Activated CD4-positive, alpha-beta T cell treated with anti-CD3 and anti-CD28 coated beads, Interleukin-2, amount 10 ng/mL, durations not matched to agents 7 days and 5 days (primary cell): ENCODE measurements around the gene GDF3. TPM values are rescaled to one million over a fixed set of nuclear protein-coding genes. Genes with fewer than 3 reads are reported as not detected.
"Not testable (repeated sequence)": the region's sequence is repeated elsewhere in the genome, so short reads cannot be mapped to it uniquely, and the experiment has no call there.

Experiments used
- CTCF ChIA-PET: fragments of 350-600 bp; sonication (Branson Sonifier 250); formaldehyde crosslinking; loops from one replicate; lab custom pipeline; 2021; ENCODE audit warnings: antibody characterized with exemption; lab: Charles Lee
- POLR2A ChIA-PET: fragments of 350-600 bp; sonication (Branson Sonifier 250); formaldehyde crosslinking; loops from one replicate; lab custom pipeline; 2021; ENCODE audit warnings: antibody characterized with exemption; lab: Charles Lee
- DNase-seq: peaks from one replicate; pipeline ENCODE4 v3.0.0-alpha.2; 2020
- H3K27ac Mint-ChIP-seq: one replicate; pipeline ENCODE4 v1.8.0; 2021; ENCODE audit warnings: mild to moderate bottlenecking, moderate library complexity, mixed read lengths
- H3K27me3 Mint-ChIP-seq: one replicate; pipeline ENCODE4 v1.8.0; 2021; ENCODE audit warnings: mixed read lengths
- H3K36me3 Mint-ChIP-seq: one replicate; pipeline ENCODE4 v1.8.0; 2021; ENCODE audit warnings: low read depth, mixed read lengths
- H3K4me1 Mint-ChIP-seq: one replicate; pipeline ENCODE4 v1.8.0; 2021; ENCODE audit warnings: mixed read lengths
- H3K4me3 Mint-ChIP-seq: one replicate; pipeline ENCODE4 v1.8.0; 2021; ENCODE audit warnings: mild to moderate bottlenecking, moderate library complexity, mixed read lengths
- H3K9me3 Mint-ChIP-seq: one replicate; pipeline ENCODE4 v1.8.0; 2021; ENCODE audit warnings: mixed read lengths
- total RNA-seq, 2 experiments: library from RNA; stranded (reverse); gene quantifications; one replicate each; pipeline ENCODE4 v1.2.3, GENCODE V29; 2021

Gene GDF3
- total RNA-seq, 2 experiments from 2014 or later, result not detected

DNA sequence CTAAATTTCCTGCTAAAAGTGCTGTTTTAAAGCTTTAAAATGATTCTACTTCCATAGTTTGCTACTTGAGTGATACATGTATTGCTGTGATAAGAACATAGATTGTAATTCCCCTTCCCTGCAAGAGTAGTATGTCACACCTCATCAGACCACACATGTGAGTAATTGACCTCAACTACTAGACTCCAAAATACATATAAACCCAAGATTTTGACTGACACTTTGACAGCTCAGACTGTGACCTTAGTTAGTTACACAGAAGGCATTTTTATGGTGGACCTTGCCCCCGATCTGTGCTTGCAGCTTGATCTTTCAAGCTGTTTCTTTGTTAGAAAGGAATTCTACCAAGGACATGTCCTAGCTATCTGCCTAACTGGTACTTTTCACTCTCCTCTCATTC lies 48.5 kb downstream of the GDF3 start:
- POLR2A ChIA-PET, result no interaction called here
- Mint-ChIP-seq H3K27ac (no peak overlapping the region), H3K4me3 (no peak overlapping the region), H3K36me3 (no peaks in the 10 kb centered on the region), H3K9me3 (no peaks in the 10 kb centered on the region), H3K4me1 (no peaks in the 10 kb centered on the region), H3K27me3 (peaks cover 3% of the 10 kb centered on the region)
- CTCF ChIA-PET, result interaction anchor here (0.6 to 1.2 kb wide), 2 partner anchors 157 to 1609 kb away, joined by 3 read pairs; no protein-coding TSS in a partner anchor
- no peak for DNase-seq

DNA sequence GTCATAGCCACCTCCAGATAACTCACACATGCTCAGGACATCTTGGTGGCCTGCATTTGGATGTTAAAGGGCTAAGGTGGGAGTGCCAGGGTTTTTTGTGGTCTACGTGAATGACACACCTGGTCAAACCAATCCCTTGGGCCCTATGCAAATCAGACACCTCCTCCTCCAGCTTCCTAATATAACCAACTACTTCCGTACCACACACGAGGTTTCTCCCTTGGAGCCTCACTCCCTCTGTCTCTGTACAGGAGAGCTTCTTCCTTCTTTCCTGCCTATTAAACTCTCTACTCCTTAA lies 49.4 kb downstream of the GDF3 start:
- Mint-ChIP-seq H3K36me3 (no peaks in the 10 kb centered on the region), H3K27me3 (peaks cover 3% of the 10 kb centered on the region), H3K9me3 (no peaks in the 10 kb centered on the region), H3K27ac (no peak overlapping the region), H3K4me1 (peaks cover 1% of the 10 kb centered on the region), H3K4me3 (no peak overlapping the region)
- no peak for DNase-seq
- ChIA-PET CTCF (no interaction called here), POLR2A (no interaction called here)

DNA sequence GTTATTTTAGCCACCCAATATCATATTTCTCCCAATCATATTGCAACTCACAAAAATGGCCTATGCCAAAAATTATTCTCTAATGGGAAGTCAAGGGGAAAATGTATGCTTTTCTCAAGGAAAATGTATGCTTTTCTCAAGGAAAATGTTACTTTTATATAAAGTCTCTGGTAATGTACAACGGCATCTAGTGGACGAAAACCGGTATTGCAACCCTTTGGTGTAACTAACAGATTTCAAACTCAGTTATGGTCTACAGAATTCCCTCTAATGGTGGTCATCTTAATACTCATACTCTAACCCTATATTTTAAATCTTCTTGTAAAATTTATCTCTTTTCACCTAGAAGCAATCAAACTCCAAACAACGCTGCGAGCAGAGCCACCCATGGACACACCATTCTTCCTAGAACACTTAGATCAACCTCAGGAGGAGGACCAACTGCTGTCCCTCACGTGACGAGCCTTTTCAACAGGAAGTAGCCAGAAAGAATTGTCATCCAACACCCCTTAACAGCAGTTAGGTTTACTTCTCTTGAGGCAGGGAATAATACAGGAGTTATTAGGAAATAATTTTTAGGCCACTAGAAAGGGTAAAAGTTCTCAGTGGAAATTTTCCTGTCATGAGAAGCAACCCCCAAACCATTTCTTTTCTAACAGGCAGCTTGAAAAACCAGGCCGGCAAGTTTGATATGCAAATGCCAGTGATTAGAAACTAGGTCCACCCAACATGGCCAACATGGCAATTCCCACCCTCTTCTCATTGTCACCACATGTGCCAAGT lies 50.0 kb downstream of the GDF3 start:
- ChIA-PET POLR2A (no interaction called here), CTCF (no interaction called here)
- no peak overlapping the region for H3K27ac Mint-ChIP-seq
- peaks cover 8% of the 10 kb centered on the region for H3K27me3 Mint-ChIP-seq
- no peaks in the 10 kb centered on the region for H3K9me3 Mint-ChIP-seq
- peak; percentile 50 for DNase-seq
- no peaks in the 10 kb centered on the region for H3K36me3 Mint-ChIP-seq
- H3K4me1 Mint-ChIP-seq, result peaks cover 7% of the 10 kb centered on the region
- no peak overlapping the region for H3K4me3 Mint-ChIP-seq

GRCh38 chr12:7642876-7643309 lies 52.7 kb downstream of the GDF3 start:
- H3K4me1 Mint-ChIP-seq, result peaks cover 25% of the 10 kb centered on the region
- no peaks in the 10 kb centered on the region for H3K9me3 Mint-ChIP-seq
- H3K27me3 Mint-ChIP-seq, result peaks cover 11% of the 10 kb centered on the region
- POLR2A ChIA-PET, result no interaction called here
- peak; percentile 53 for DNase-seq
- H3K4me3 Mint-ChIP-seq, result no peak overlapping the region
- H3K27ac Mint-ChIP-seq, result no peak overlapping the region
- CTCF ChIA-PET, result interaction anchor here (0.7 to 2.0 kb wide), 6 partner anchors 8 to 163 kb away, joined by 3 to 7 read pairs (median 3); no protein-coding TSS in a partner anchor
- no peaks in the 10 kb centered on the region for H3K36me3 Mint-ChIP-seq

DNA sequence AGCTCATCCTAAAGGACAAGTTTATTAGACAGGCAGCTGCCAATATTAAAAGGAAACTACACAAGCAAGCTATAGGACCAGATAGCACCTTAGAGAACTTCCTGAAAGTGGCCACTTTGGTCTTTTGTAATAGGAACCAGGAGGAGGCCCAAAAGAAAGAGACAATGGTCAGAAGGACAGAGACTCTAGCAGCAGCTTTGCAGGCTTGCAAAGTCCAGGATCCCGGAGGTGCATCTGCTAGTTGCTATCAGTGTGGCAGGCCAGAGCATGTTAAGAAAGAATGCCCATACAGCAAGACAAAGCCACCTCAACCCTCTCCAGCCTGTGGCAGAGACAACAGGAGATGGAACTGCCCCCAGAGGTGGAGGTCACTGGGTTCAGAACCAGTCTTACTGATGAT lies 53.3 kb downstream of the GDF3 start:
- POLR2A ChIA-PET, result no interaction called here
- H3K4me1 Mint-ChIP-seq, result peaks cover 25% of the 10 kb centered on the region
- no peak overlapping the region for H3K27ac Mint-ChIP-seq
- H3K27me3 Mint-ChIP-seq, result peaks cover 11% of the 10 kb centered on the region
- DNase-seq, result no peak
- no peaks in the 10 kb centered on the region for H3K9me3 Mint-ChIP-seq
- no peak overlapping the region for H3K4me3 Mint-ChIP-seq
- no peaks in the 10 kb centered on the region for H3K36me3 Mint-ChIP-seq
- CTCF ChIA-PET, result interaction anchor here (0.6 to 2.0 kb wide), 7 partner anchors 9 to 205 kb away, joined by 3 to 7 read pairs (median 3); no protein-coding TSS in a partner anchor

- H3K36me3 Mint-ChIP-seq, result not testable (repeated sequence)
- H3K4me1 Mint-ChIP-seq, result peaks cover 25% of the 10 kb centered on the region
- CTCF ChIA-PET, result interaction anchor here (0.6 to 1.4 kb wide), 4 partner anchors 10 to 1399 kb away, joined by 3 to 5 read pairs (median 3); no protein-coding TSS in a partner anchor
Observed at GRCh38 chr12:7640123-7640995, 55.2 kb downstream of the GDF3 start.

More at GRCh38 chr12:7640123-7640995, 55.2 kb downstream of the GDF3 start:
- H3K27ac Mint-ChIP-seq, result peak overlapping the region; percentile 85
- POLR2A ChIA-PET, H3K9me3 Mint-ChIP-seq, H3K27me3 Mint-ChIP-seq: not testable (repeated sequence)
- peak; percentile 36 for DNase-seq
- peak overlapping the region; percentile 50 for H3K4me3 Mint-ChIP-seq

Other genes with a start within 250 kb of the GDF3 start
- not detected for gene CD163, start 192.0 kb downstream of the GDF3 start, total RNA-seq
- gene APOBEC1, start 29.9 kb downstream of the GDF3 start, total RNA-seq, result not detected
- gene DPPA3, start 15.7 kb upstream of the GDF3 start, total RNA-seq, result not detected
- gene CLEC4C, start 51.6 kb upstream of the GDF3 start, total RNA-seq, result not detected
- gene NANOGNB, start 69.4 kb upstream of the GDF3 start, total RNA-seq, result not detected
- gene NANOG, start 93.6 kb upstream of the GDF3 start, total RNA-seq, result not detected
- gene SLC2A14, start 177.1 kb upstream of the GDF3 start, total RNA-seq, result under 1 TPM; 0.12 to 0.19 TPM
- gene SLC2A3, start 240.4 kb upstream of the GDF3 start, total RNA-seq, result 100 to 1,000 TPM; 227 to 230 TPM